Left ventricle myocardium inferior (tissue), 1 donor: ENCODE results near the gene TNFAIP8L2. TPM values are rescaled to one million over a fixed set of nuclear protein-coding genes. Genes with fewer than 3 reads are reported as not detected.
A peak's percentile ranks its signal among the peaks of the same experiment; 100 is the strongest.

Experiments used
- DNase-seq: peaks from one replicate; pipeline ENCODE4 v3.0.0-alpha.2; 2020
- H3K27ac ChIP-seq: fragments of 200-600 bp; replicated peaks from 2 replicates; pipeline ENCODE4 v1.8.0; 2021
- H3K27me3 ChIP-seq: fragments of 200-600 bp; 2 replicates; pipeline ENCODE4 v1.8.0; 2021; ENCODE audit warnings: low read depth
- H3K36me3 ChIP-seq: fragments of 200-600 bp; 2 replicates; pipeline ENCODE4 v1.8.0; 2021
- H3K4me1 ChIP-seq: fragments of 200-600 bp; 2 replicates; pipeline ENCODE4 v1.8.0; 2021
- H3K4me3 ChIP-seq: fragments of 200-600 bp; 2 replicates; pipeline ENCODE4 v1.8.0; 2021; ENCODE audit warnings: mild to moderate bottlenecking, moderate library complexity
- H3K9me3 ChIP-seq: fragments of 200-600 bp; replicated peaks from 2 replicates; pipeline ENCODE4 v1.8.0; 2021
- CTCF ChIP-seq: fragments of 200-600 bp; IDR thresholded peaks from 2 replicates; pipeline ENCODE4 v1.8.0; 2021; ENCODE audit warnings: antibody characterized with exemption, mild to moderate bottlenecking, borderline replicate concordance
- intact Hi-C: fragments of 100-400 bp; cut with micrococcal nuclease; formaldehyde crosslinking; loops from one replicate; pipeline ENCODE4 v1.11.0; 2022
- total RNA-seq: library from RNA; stranded (reverse); fragmentation: NEBNext Ultra II Directional; extraction: Animal tissue kit (Norgen Biotek cat#: 25700); gene quantifications from one replicate; pipeline ENCODE4 v1.2.1, GENCODE V29; 2021
- donor health status: DM: no; HTN: yes; CAD: no; lungs with severe emphysema.

Gene TNFAIP8L2
- total RNA-seq, 1 donor from 2014 or later, result 0.88 TPM

GRCh38 chr1:151166505-151166956 lies 10.1 kb downstream of the TNFAIP8L2 start:
- intact Hi-C loops, result no loop called here

GRCh38 chr1:151167116-151167515 lies 10.7 kb downstream of the TNFAIP8L2 start:
- Histone ChIP-seq H3K9me3 (no peaks in the 10 kb centered on the region), H3K4me3 (peak overlapping the region; percentile 86), H3K27ac (no peak overlapping the region), H3K4me1 (peaks cover 47% of the 10 kb centered on the region), H3K36me3 (peaks cover 39% of the 10 kb centered on the region), H3K27me3 (no peaks in the 10 kb centered on the region)
- intact Hi-C loops, result no loop called here
- no peak for TF ChIP-seq CTCF
- no peak for DNase-seq

More at GRCh38 chr1:151166505-151166956, 10.1 kb downstream of the TNFAIP8L2 start:
- peak overlapping the region; percentile 86 for H3K4me3 ChIP-seq
- H3K27ac ChIP-seq, result peak overlapping the region; percentile 91
- no peaks in the 10 kb centered on the region for H3K9me3 ChIP-seq
- no peak for TF ChIP-seq CTCF
- DNase-seq, result no peak
- H3K4me1 ChIP-seq, result peaks cover 47% of the 10 kb centered on the region
- H3K36me3 ChIP-seq, result peaks cover 45% of the 10 kb centered on the region
- H3K27me3 ChIP-seq, result no peaks in the 10 kb centered on the region

GRCh38 chr1:151171190-151171589 lies 14.7 kb downstream of the TNFAIP8L2 start:
- Histone ChIP-seq H3K27me3 (no peaks in the 10 kb centered on the region), H3K36me3 (peaks cover 61% of the 10 kb centered on the region), H3K4me3 (no peak overlapping the region), H3K9me3 (no peaks in the 10 kb centered on the region), H3K27ac (no peak overlapping the region), H3K4me1 (peaks cover 28% of the 10 kb centered on the region)
- intact Hi-C loops, result no loop called here
- DNase-seq, result no peak
- no peak for TF ChIP-seq CTCF

DNA sequence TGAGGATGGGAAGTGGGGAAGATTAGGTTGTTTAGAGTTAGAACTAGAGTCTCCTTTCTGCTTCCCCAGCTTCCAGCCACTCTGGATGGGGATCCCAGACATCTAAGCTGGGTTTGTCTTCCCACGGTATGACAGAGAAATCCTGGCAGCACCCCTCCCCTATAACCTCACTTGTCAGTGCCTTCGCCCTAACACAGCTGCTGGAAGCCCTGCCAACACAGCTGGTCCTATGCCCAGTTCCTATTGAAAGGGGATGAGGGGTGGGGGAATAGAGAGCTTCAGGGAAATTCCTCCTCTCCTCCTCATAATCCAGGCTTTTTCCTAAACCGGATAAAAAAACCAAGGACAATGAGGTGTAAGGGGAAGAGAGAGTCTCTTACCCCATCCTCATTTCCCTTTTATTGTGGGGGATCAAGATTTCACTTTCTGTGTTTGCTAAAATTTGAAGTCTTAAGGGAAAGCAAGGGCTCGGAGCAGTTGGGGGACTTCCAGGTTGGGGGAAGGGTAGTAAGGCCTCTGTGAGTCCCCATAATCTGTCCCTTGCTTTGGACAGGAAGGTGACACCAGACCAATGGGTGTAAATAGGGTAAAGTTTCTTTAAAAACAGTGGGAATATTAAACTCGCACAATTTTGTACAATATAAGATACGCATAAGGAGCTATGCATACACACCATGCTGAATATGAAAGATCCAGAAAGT lies 18.7 kb downstream of the TNFAIP8L2 start:
- Histone ChIP-seq H3K27ac (no peak overlapping the region), H3K9me3 (no peaks in the 10 kb centered on the region), H3K27me3 (no peaks in the 10 kb centered on the region), H3K4me3 (no peak overlapping the region), H3K36me3 (peaks cover 73% of the 10 kb centered on the region), H3K4me1 (peaks cover 15% of the 10 kb centered on the region)
- TF ChIP-seq CTCF, result no peak
- DNase-seq, result peak; percentile 40
- intact Hi-C loops, result no loop called here

DNA sequence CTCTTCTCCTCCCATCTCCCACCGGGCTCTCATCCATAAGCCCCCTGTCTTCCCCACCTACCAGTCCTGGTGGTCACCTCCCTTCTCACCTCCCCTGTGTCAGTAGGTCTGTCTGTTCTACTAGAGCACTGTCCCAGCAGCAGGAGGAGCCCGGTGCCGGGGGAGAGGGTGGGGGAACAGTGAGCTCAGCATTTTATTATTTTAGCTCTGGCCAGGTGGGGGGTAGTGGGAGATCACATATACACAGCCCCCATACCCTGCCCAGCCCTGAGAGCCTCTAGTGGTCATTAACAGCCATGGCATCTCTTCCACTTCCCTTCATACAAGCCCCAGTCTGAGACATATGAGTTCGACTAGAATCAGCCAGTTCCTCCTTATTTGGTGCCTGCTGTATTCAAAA lies 19.4 kb downstream of the TNFAIP8L2 start, which contains the start of gene TMOD4:
Gene TMOD4 (minus strand): TSS at position 119 of the 400 bp plus-strand sequence. CDS start 1,106 bp downstream, outside the sequence.
- Histone ChIP-seq H3K27ac (no peak within 1 kb of the TSS), H3K36me3 (peaks cover 74% of the 10 kb centered on the region)
- TF ChIP-seq CTCF, result peak; percentile 55

More for the DNA sequence above, 19.4 kb downstream of the TNFAIP8L2 start, which contains the start of gene TMOD4:
- Histone ChIP-seq H3K9me3 (no peaks in the 10 kb centered on the region), H3K27me3 (no peaks in the 10 kb centered on the region), H3K4me1 (peaks cover 15% of the 10 kb centered on the region), H3K4me3 (no peak within 1 kb of the TSS)
- DNase-seq, result no peak
- intact Hi-C loops, result no loop called here
